Mucosa of stomach (tissue), 1 donor: ENCODE results near the gene KCTD5.

Experiments used
- H3K27me3 ChIP-seq: one replicate; pipeline ENCODE4 v1.7.0; 2013; ENCODE audit warnings: mild to moderate bottlenecking, low read length; ENCODE audit not compliant: control insufficient read depth, insufficient read depth
- H3K36me3 ChIP-seq: one replicate; pipeline ENCODE4 v1.7.0; 2013; ENCODE audit warnings: low read length; ENCODE audit not compliant: control insufficient read depth, insufficient read depth
- H3K4me1 ChIP-seq: one replicate; pipeline ENCODE4 v1.7.0; 2013; ENCODE audit warnings: mild to moderate bottlenecking, low read length; ENCODE audit not compliant: control insufficient read depth, insufficient read depth
- H3K4me3 ChIP-seq: one replicate; pipeline ENCODE4 v1.7.0; 2013; ENCODE audit warnings: low read length
- H3K9ac ChIP-seq: one replicate; pipeline ENCODE4 v1.7.0; 2013; ENCODE audit warnings: mild to moderate bottlenecking, low read length, moderate library complexity
- H3K9me3 ChIP-seq: one replicate; pipeline ENCODE4 v1.7.0; 2013; ENCODE audit warnings: mild to moderate bottlenecking, low read length, moderate library complexity; ENCODE audit not compliant: control insufficient read depth
- donor health status: Pancreatic carcinoma.

Gene KCTD5

GRCh38 chr16:2736476-2737237 is 54.3 kb downstream of the KCTD5 start:
- peaks cover 11% of the 10 kb centered on the region for H3K27me3 ChIP-seq
- no peak overlapping the region for H3K4me3 ChIP-seq
- no peaks in the 10 kb centered on the region for H3K36me3 ChIP-seq
- no peaks in the 10 kb centered on the region for H3K9me3 ChIP-seq
- H3K4me1 ChIP-seq = no peaks in the 10 kb centered on the region
- H3K9ac ChIP-seq = no peak overlapping the region

GRCh38 chr16:2737238-2737605 is 54.9 kb downstream of the KCTD5 start:
- Histone ChIP-seq H3K4me3 (no peak overlapping the region), H3K9me3 (no peaks in the 10 kb centered on the region), H3K4me1 (no peaks in the 10 kb centered on the region), H3K36me3 (no peaks in the 10 kb centered on the region), H3K9ac (no peak overlapping the region), H3K27me3 (peaks cover 11% of the 10 kb centered on the region)

GRCh38 chr16:2737895-2738418 is 55.6 kb downstream of the KCTD5 start:
- Histone ChIP-seq H3K9me3 (no peaks in the 10 kb centered on the region), H3K27me3 (peaks cover 11% of the 10 kb centered on the region), H3K36me3 (no peaks in the 10 kb centered on the region), H3K4me1 (no peaks in the 10 kb centered on the region), H3K9ac (no peak overlapping the region), H3K4me3 (no peak overlapping the region)

GRCh38 chr16:2738615-2739014 is 56.3 kb downstream of the KCTD5 start:
- Histone ChIP-seq H3K9me3 (no peaks in the 10 kb centered on the region), H3K9ac (no peak overlapping the region), H3K27me3 (peaks cover 11% of the 10 kb centered on the region), H3K4me1 (no peaks in the 10 kb centered on the region), H3K36me3 (no peaks in the 10 kb centered on the region), H3K4me3 (no peak overlapping the region)

GRCh38 chr16:2739625-2740430 is 57.5 kb downstream of the KCTD5 start:
- Histone ChIP-seq H3K4me3 (no peak overlapping the region), H3K9me3 (no peaks in the 10 kb centered on the region), H3K9ac (no peak overlapping the region), H3K36me3 (no peaks in the 10 kb centered on the region), H3K4me1 (no peaks in the 10 kb centered on the region), H3K27me3 (peaks cover 11% of the 10 kb centered on the region)

- H3K4me3 ChIP-seq = no peak overlapping the region
- peaks cover 11% of the 10 kb centered on the region for H3K27me3 ChIP-seq
These were observed 58.2 kb downstream of the KCTD5 start for GRCh38 chr16:2740476-2740875.

GRCh38 chr16:2741168-2741567 is 58.8 kb downstream of the KCTD5 start:
- H3K36me3 ChIP-seq = no peaks in the 10 kb centered on the region
- peaks cover 11% of the 10 kb centered on the region for H3K27me3 ChIP-seq
- no peak overlapping the region for H3K9ac ChIP-seq
- no peaks in the 10 kb centered on the region for H3K4me1 ChIP-seq
- H3K9me3 ChIP-seq = no peaks in the 10 kb centered on the region
- no peak overlapping the region for H3K4me3 ChIP-seq

More at GRCh38 chr16:2740476-2740875, 58.2 kb downstream of the KCTD5 start:
- Histone ChIP-seq H3K36me3 (no peaks in the 10 kb centered on the region), H3K9ac (no peak overlapping the region), H3K9me3 (no peaks in the 10 kb centered on the region), H3K4me1 (no peaks in the 10 kb centered on the region)

- H3K9ac ChIP-seq = no peak overlapping the region
- H3K9me3 ChIP-seq = no peaks in the 10 kb centered on the region
- peaks cover 11% of the 10 kb centered on the region for H3K27me3 ChIP-seq
- H3K36me3 ChIP-seq = no peaks in the 10 kb centered on the region
- no peaks in the 10 kb centered on the region for H3K4me1 ChIP-seq
- H3K4me3 ChIP-seq = no peak overlapping the region
These were observed 60.1 kb downstream of the KCTD5 start for GRCh38 chr16:2742323-2743006.

GRCh38 chr16:2743007-2743810 is 60.9 kb downstream of the KCTD5 start:
- Histone ChIP-seq H3K4me1 (no peaks in the 10 kb centered on the region), H3K9ac (no peak overlapping the region), H3K9me3 (no peaks in the 10 kb centered on the region), H3K36me3 (no peaks in the 10 kb centered on the region), H3K27me3 (peaks cover 11% of the 10 kb centered on the region), H3K4me3 (no peak overlapping the region)

- H3K4me1 ChIP-seq = no peaks in the 10 kb centered on the region
These were observed 62.4 kb downstream of the KCTD5 start for GRCh38 chr16:2744711-2745110.

GRCh38 chr16:2745116-2745890 is 63.0 kb downstream of the KCTD5 start:
- H3K9me3 ChIP-seq = no peaks in the 10 kb centered on the region
- H3K4me1 ChIP-seq = no peaks in the 10 kb centered on the region
- no peak overlapping the region for H3K4me3 ChIP-seq
- H3K9ac ChIP-seq = no peak overlapping the region
- H3K27me3 ChIP-seq = no peaks in the 10 kb centered on the region
- H3K36me3 ChIP-seq = no peaks in the 10 kb centered on the region

More at GRCh38 chr16:2744711-2745110, 62.4 kb downstream of the KCTD5 start:
- H3K9ac ChIP-seq = no peak overlapping the region
- H3K27me3 ChIP-seq = peaks cover 2% of the 10 kb centered on the region
- no peaks in the 10 kb centered on the region for H3K36me3 ChIP-seq
- no peak overlapping the region for H3K4me3 ChIP-seq
- no peaks in the 10 kb centered on the region for H3K9me3 ChIP-seq
